Measurements from ENCODE around the gene MSI1.

MSI1 gene

GRCh38 chr12:120323772-120324171 is 45.2 kb downstream of the MSI1 start:
- TF ChIP-seq, protein P1, sequence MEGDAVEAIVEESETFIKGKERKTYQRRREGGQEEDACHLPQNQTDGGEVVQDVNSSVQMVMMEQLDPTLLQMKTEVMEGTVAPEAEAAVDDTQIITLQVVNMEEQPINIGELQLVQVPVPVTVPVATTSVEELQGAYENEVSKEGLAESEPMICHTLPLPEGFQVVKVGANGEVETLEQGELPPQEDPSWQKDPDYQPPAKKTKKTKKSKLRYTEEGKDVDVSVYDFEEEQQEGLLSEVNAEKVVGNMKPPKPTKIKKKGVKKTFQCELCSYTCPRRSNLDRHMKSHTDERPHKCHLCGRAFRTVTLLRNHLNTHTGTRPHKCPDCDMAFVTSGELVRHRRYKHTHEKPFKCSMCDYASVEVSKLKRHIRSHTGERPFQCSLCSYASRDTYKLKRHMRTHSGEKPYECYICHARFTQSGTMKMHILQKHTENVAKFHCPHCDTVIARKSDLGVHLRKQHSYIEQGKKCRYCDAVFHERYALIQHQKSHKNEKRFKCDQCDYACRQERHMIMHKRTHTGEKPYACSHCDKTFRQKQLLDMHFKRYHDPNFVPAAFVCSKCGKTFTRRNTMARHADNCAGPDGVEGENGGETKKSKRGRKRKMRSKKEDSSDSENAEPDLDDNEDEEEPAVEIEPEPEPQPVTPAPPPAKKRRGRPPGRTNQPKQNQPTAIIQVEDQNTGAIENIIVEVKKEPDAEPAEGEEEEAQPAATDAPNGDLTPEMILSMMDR (IDR thresholded peaks at IDR 0.05; ENCODE audit: low read depth, low read length): no peak
- DNase-seq (ENCODE audit: extremely low read depth, low read depth): no peak

DNA sequence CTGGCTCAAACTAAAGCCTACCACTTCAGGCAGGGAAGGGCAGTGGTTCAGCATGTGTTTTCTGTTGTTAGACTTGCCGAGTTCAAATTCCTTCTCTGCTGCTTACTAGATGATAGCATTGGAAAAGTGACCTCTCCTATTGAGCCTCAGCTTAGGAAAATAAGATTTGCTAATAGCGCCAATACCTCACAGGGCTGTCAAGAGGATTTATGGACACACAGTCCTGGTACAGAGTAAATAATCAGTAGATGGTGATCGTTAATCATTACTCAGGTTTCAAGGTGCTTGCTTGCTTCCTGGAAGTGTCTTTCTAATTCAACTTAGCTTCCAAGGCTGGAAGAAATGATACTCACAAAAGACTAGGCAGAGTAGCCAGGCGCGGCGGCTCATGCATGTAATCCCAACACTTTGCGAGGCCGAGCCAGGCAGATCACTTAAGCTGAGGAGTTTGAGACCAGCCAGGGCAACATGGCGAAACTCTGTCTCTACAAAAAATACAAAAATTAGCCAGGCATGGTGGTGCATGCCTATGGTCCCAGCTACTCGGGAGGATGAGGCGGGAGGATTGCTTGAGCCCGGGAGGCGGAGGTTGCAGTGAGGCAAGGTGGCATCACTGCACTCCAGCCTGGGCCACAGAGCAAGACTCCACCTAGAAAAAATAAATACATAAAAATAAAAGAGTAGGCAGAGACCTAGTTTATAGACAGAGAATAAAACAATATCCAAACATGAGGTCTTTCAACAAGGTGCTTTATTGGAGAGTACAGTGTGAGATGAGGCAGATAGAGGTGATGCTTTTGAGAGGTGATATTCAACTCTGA is 47.4 kb downstream of the MSI1 start:
- no peak for DNase-seq (ENCODE audit: extremely low read depth, low read depth)
- TF ChIP-seq, protein P1 (IDR thresholded peaks at IDR 0.05; ENCODE audit: low read depth, low read length): no peak

DNA sequence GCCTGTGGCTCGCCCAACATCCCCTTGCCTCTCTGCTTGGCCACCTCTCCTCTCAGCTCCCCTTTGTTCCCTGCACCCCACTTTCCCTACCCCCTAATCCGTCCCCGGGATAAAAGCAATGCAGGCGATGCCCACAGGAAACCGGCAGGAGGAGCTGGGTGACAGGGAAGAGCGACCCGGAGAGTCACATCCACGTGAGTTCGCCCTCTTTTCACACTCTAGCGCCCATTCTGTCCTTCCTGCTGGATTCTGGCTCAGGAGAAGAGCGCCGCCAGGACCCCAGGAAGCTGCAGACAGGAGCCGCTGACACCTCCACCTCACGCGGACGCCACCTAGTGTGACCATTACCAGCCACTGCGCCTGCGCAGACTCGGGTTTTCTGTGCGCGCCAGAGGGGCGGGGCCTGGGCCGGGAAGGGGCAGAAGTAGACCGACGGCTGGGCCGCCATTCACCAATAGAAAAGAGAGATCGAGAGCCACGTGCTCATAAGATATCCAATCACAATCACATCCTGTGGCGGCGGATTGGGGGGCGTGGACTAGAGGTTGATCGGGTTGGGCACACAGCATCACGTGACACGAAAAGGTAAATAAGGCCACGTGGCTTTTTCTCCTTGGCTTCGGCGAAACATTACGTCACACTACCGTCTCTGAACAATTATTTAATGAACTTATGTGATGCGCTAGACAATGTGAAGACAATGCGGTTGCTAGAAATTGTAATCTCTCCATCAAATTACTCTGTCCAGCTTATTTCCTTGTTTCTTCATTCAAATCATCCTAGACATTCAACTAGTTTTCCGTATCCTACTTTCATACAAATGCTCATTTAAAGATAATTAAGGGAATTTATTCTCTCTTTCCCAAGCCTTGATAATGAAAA is 51.5 kb downstream of the MSI1 start:
- DNase-seq (ENCODE audit: extremely low read depth, low read depth): peak; percentile 96
- TF ChIP-seq, protein P1 (IDR thresholded peaks at IDR 0.05; ENCODE audit: low read depth, low read length): peak; percentile 69

- no peak for DNase-seq (ENCODE audit: extremely low read depth, low read depth)
- TF ChIP-seq, protein P1 (IDR thresholded peaks at IDR 0.05; ENCODE audit: low read depth, low read length): no peak
Measured at GRCh38 chr12:120316798-120317223, 52.2 kb downstream of the MSI1 start.

GRCh38 chr12:120314220-120314619 is 54.7 kb downstream of the MSI1 start:
- TF ChIP-seq, protein P1 (IDR thresholded peaks at IDR 0.05; ENCODE audit: low read depth, low read length): peak; percentile 10
- no peak for DNase-seq (ENCODE audit: extremely low read depth, low read depth)

- peak; percentile 73 for DNase-seq (ENCODE audit: extremely low read depth, low read depth)
- TF ChIP-seq, protein P1 (IDR thresholded peaks at IDR 0.05; ENCODE audit: low read depth, low read length): peak; percentile 86
Measured at GRCh38 chr12:120301962-120302815, 66.8 kb downstream of the MSI1 start, which contains the start of gene SIRT4. Gene SIRT4 (plus strand): TSS chr12:120302321. CDS start chr12:120303562, 1,241 bp downstream.
